GM12878 (cell line): ENCODE results near the gene CSNK1G1. TPM values are rescaled to one million over a fixed set of nuclear protein-coding genes. Genes with fewer than 3 reads are reported as not detected.
A peak's percentile ranks its signal among the peaks of the same experiment; 100 is the strongest.

Source experiments
- ATAC-seq: fragments of 200-7000 bp; cut with Tn5 transposase; 3 replicates; pipeline ENCODE4 v1.9.1; 2020; ENCODE audit warnings: mild to moderate bottlenecking, moderate library complexity
- BruUV-seq: library from RNA; stranded (reverse); fragments of 400-500 nt; replicated peaks from 2 replicates; lab custom pipeline; 2021; lab: Mats Ljungman, UMichigan
- CTCF ChIA-PET: fragments of 300-600 bp; sonication (Branson Sonifier 250); formaldehyde crosslinking; extraction: SDS; loops from one replicate; lab custom pipeline; 2021; ENCODE audit warnings: inconsistent platforms; lab: Yijun Ruan, JAX
- POLR2A ChIA-PET: fragments of 350-600 bp; formaldehyde crosslinking; extraction: SDS; loops from one replicate; lab custom pipeline; 2021; ENCODE audit warnings: inconsistent platforms; lab: Charles Lee
- RAD21 ChIA-PET: fragments of 300-600 bp; sonication (Branson Sonifier 250); formaldehyde crosslinking; loops from one replicate; lab custom pipeline; 2023; ENCODE audit warnings: antibody characterized with exemption; ENCODE audit not compliant: unreplicated experiment; lab: Charles Lee
- SMC1A ChIA-PET: fragments of 300-600 bp; sonication (Branson Sonifier 250); formaldehyde crosslinking; loops from one replicate; lab custom pipeline; 2023; ENCODE audit not compliant: unreplicated experiment, uncharacterized antibody; lab: Charles Lee
- DNase-seq: peaks from one replicate; pipeline ENCODE4 v3.0.0-alpha.2; 2011; ENCODE audit warnings: low read depth, low spot score
- FAIRE-seq: peaks from 3 replicates; lab custom pipeline; 2011; peaks lifted over from hg19 to GRCh38; lab: Jason Lieb, UNC
- H2AFZ ChIP-seq: 2 replicates; pipeline ENCODE4 v1.6.0; 2011; ENCODE audit warnings: low read depth, low read length, control low read depth; ENCODE audit not compliant: control insufficient read depth
- H3K27ac ChIP-seq: 2 replicates; pipeline ENCODE4 v1.5.1; 2011; ENCODE audit warnings: control low read depth; ENCODE audit not compliant: control insufficient read depth, insufficient read depth
- H3K27me3 ChIP-seq, 2 experiments: replicated peaks in 1 of 2; 2 replicates each; pipeline versions ENCODE4 v1.6.0 to v1.6.1; 2011; ENCODE audit warnings: low read length in 1 of 2; ENCODE audit not compliant: control insufficient read depth in 2 of 2, insufficient read depth in 2 of 2
- H3K36me3 ChIP-seq, 2 experiments: 2 replicates each; pipeline ENCODE4 v1.5.1; 2011; ENCODE audit warnings: low read length in 1 of 2; ENCODE audit not compliant: control insufficient read depth in 2 of 2, insufficient read depth in 2 of 2
- H3K4me1 ChIP-seq: 2 replicates; pipeline ENCODE4 v1.6.1; 2011; ENCODE audit warnings: mild to moderate bottlenecking, low read length, moderate library complexity, mixed read lengths; ENCODE audit not compliant: control insufficient read depth, insufficient read depth
- H3K4me2 ChIP-seq: 2 replicates; pipeline ENCODE4 v1.6.0; 2011; ENCODE audit warnings: control low read depth; ENCODE audit not compliant: control insufficient read depth, insufficient read depth
- H3K4me3 ChIP-seq: fragments of 200-600 bp; sonication (generic); 2 replicates; pipeline ENCODE4 v1.5.1; 2016
- H3K79me2 ChIP-seq: 2 replicates; pipeline ENCODE4 v1.6.0; 2011; ENCODE audit warnings: low read length; ENCODE audit not compliant: control insufficient read depth, insufficient read depth
- H3K9ac ChIP-seq: 2 replicates; pipeline ENCODE4 v1.8.0; 2011; ENCODE audit warnings: low read length, control low read depth, mixed read lengths; ENCODE audit not compliant: control insufficient read depth, insufficient read depth
- H3K9me3 ChIP-seq: replicated peaks from 3 replicates; pipeline ENCODE4 v1.5.1; 2011; ENCODE audit warnings: mild to moderate bottlenecking, low read length; ENCODE audit not compliant: control insufficient read depth, insufficient read depth
- H4K20me1 ChIP-seq: 2 replicates; pipeline ENCODE4 v1.6.0; 2011; ENCODE audit not compliant: control insufficient read depth, insufficient read depth
- JUNB ChIP-seq: IDR thresholded peaks from 2 replicates; pipeline ENCODE4 v1.6.1; 2016; ENCODE audit warnings: antibody characterized with exemption, mild to moderate bottlenecking
- PAX5 ChIP-seq: IDR thresholded peaks from 2 replicates; pipeline ENCODE4 v1.6.1; 2011; ENCODE audit warnings: low read depth, low read length, borderline replicate concordance
- SPI1 ChIP-seq: IDR thresholded peaks from 2 replicates; pipeline ENCODE4 v1.6.1; 2011; ENCODE audit warnings: low read depth, mild to moderate bottlenecking, low read length, moderate library complexity, borderline replicate concordance; ENCODE audit not compliant: insufficient read depth
- TCF7 ChIP-seq: IDR thresholded peaks from 2 replicates; pipeline ENCODE4 v1.6.1; 2014; ENCODE audit warnings: antibody characterized with exemption, borderline replicate concordance
- WGBS: methylation state at CpG from one replicate; pipeline ENCODE4 v1.1.6; 2016; ENCODE audit warnings: low lambda C conversion rate; ENCODE audit not compliant: insufficient replicate concordance, insufficient coverage; ENCODE audit errors: missing lambda C conversion rate; 5-methylcytosine and 5-hydroxymethylcytosine counted together
- in situ Hi-C: fragments of 300-500 bp; cut with MboI; formaldehyde crosslinking; loops from 9 replicates; pipeline ENCODE4 v1.14.3; 2018; ENCODE audit warnings: mixed read lengths
- intact Hi-C: fragments of 100-400 bp; cut with micrococcal nuclease; formaldehyde crosslinking; loops from one replicate; pipeline ENCODE4 v1.14.2; 2022; ENCODE audit not compliant: unreplicated experiment
- polyA plus RNA-seq, 11 experiments: library from polyadenylated mRNA; depleted of rRNA in 4 of 11; unstranded in 6 of 11; stranded (reverse) in 5 of 11; fragments of >200 nt; fragmentation: Nextera tagmentation in 4 of 11; fragmentation: Illumina TruSeq in 1 of 11; extraction: Ambion mirVana in 4 of 11; extraction: Trizol in 1 of 11; gene quantifications; 1 replicate in 1 of 11; 2 replicates in 10 of 11; pipeline versions ENCODE4 v1.2.1 to v1.2.3, GENCODE V29; 2011 to 2016; ENCODE audit warnings: inconsistent platforms in 2 of 11, missing spikeins in 2 of 11, low read depth in 1 of 11
- total RNA-seq, 4 experiments: library from RNA; depleted of rRNA in 3 of 4; stranded (reverse); fragments of >200 nt in 3 of 4; fragmentation: Illumina TruSeq in 1 of 4; extraction: Trizol in 1 of 4; gene quantifications; 2 replicates each; pipeline versions ENCODE4 v1.2.1 to v1.2.3, GENCODE V29; 2013 to 2021
- TF ChIP-seq, protein P1 (sequence below): fragments of 450-650 bp; IDR thresholded peaks from 2 replicates; pipeline ENCODE4 v1.6.1; 2018; ENCODE audit warnings: mild to moderate bottlenecking, low read depth, moderate library complexity; ENCODE audit not compliant: partially characterized antibody

CSNK1G1 gene
- total and polyA plus RNA-seq, 10 of the 15 experiments (the other 5 are each of a cell fraction or from before 2014, with no cell fraction given) = 6.1 to 23.4 (median 15.3) TPM

DNA sequence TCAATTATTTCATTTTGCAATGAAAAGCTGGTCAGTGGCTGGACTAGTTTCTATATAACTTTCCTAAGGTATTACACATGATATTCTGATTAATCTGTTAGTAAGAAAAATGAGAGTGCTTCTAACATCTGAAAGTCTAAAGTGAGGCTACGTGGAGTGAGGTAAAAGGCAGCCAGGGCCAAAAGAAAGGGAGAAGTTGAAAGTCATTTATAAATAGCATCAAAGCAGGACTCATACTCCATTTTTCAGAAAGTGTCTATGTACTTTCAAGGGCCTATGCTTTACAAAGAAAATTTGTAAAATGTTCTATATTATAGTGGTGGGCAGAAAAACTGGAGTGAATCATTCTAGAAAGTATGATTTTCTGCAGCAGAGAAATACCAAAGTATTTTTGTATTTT is 80.0 kb downstream of the CSNK1G1 start:
- no peaks in the 10 kb centered on the region for H3K4me1 ChIP-seq
- FAIRE-seq (no peak), DNase-seq (no peak), ATAC-seq (peak; percentile 19; the same call in 2 of the 3 replicates)
- POLR2A ChIA-PET = no interaction called here
- H4K20me1 ChIP-seq = no peaks in the 10 kb centered on the region
- no peak overlapping the region for H3K4me3 ChIP-seq
- BruUV-seq = no TSS peak
- H3K36me3 ChIP-seq = peaks cover 0 to 4% of the 10 kb centered on the region in 2 experiments; a peak in 1 of 4 replicates
- SMC1A ChIA-PET = no interaction called here
- in situ Hi-C loops = no loop called here
- no peak overlapping the region for H3K9ac ChIP-seq
- WGBS = 0% methylated on average over 1 of the region's 1 CpG
- H3K9me3 ChIP-seq = no peaks in the 10 kb centered on the region
- RAD21 ChIA-PET = no interaction called here
- no peak overlapping the region for H2AFZ ChIP-seq
- TF ChIP-seq JUNB (no peak), TCF7 (0 out of 2 replicates have a peak, but pooled peaks have one; percentile 33)
- H3K79me2 ChIP-seq = no peaks in the 10 kb centered on the region; the same call in 1 of the 2 replicates
- no peaks in the 10 kb centered on the region for H3K27me3 ChIP-seq
- H3K27ac ChIP-seq = no peak overlapping the region
- intact Hi-C loops = no loop called here
- no peak overlapping the region for H3K4me2 ChIP-seq
- CTCF ChIA-PET = no interaction called here

DNA sequence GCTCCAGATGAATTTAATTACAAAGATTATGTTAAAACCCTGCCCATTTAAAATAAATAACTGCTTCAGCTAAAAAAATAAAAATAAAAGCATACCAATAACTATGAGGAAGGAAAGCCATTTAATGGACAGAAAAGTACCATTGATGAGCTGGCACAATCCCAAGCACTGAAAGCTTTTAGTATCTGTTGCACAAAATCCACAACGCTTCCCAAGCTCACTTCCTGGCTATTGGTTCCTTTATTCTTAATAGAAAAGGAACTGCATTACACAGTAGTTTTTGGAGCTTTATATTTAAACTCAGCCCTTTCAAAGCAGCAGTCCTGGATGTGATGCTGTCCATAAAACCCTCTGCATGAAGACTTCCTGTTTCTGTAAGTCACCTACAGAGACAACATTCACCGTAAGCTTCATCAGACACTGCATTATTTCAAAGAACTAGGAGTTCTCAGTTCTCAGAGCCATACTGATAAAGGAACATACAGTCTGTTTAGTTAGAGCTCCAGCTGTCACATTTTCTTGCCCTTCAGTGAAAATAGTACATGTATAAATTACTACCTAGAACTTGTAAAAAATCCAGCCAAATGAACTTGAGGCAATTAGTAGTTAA is 81.5 kb downstream of the CSNK1G1 start:
- in situ Hi-C loops = no loop called here
- H3K4me2 ChIP-seq = no peak overlapping the region

More for the DNA sequence above, 81.5 kb downstream of the CSNK1G1 start:
- Histone ChIP-seq H3K36me3 (peaks cover 0 to 4% of the 10 kb centered on the region in 2 experiments; a peak in 1 of 4 replicates), H3K79me2 (no peaks in the 10 kb centered on the region; the same call in 1 of the 2 replicates), H3K27me3 (no peaks in the 10 kb centered on the region), H2AFZ (no peak overlapping the region), H3K4me1 (no peaks in the 10 kb centered on the region), H4K20me1 (no peaks in the 10 kb centered on the region), H3K9ac (no peak overlapping the region), H3K4me3 (no peak overlapping the region), H3K27ac (no peak overlapping the region), H3K9me3 (no peaks in the 10 kb centered on the region)
- peak; percentile 54 for ATAC-seq
- ChIA-PET SMC1A (interaction anchor here (0.7 to 2.4 kb wide), 8 partner anchors 9 to 1459 kb away, joined by 3 to 11 read pairs (median 4); no protein-coding TSS in a partner anchor), POLR2A (interaction anchor here (0.6 kb wide), 1 partner anchor 239 kb away, joined by 4 read pairs; no protein-coding TSS in a partner anchor), RAD21 (interaction anchor here (0.6 to 1.4 kb wide), 7 partner anchors 12 to 46 kb away, joined by 3 to 4 read pairs (median 4); no protein-coding TSS in a partner anchor), CTCF (interaction anchor here (1.2 to 2.1 kb wide), 5 partner anchors 10 to 64 kb away, joined by 3 to 4 read pairs (median 4); no protein-coding TSS in a partner anchor)
- DNase-seq = no peak
- 98% methylated on average over 2 of the region's 2 CpGs for WGBS
- intact Hi-C loops = no loop called here
- TF ChIP-seq SPI1 (peak; percentile 64), PAX5 (no peak)
- TF ChIP-seq, protein P1, sequence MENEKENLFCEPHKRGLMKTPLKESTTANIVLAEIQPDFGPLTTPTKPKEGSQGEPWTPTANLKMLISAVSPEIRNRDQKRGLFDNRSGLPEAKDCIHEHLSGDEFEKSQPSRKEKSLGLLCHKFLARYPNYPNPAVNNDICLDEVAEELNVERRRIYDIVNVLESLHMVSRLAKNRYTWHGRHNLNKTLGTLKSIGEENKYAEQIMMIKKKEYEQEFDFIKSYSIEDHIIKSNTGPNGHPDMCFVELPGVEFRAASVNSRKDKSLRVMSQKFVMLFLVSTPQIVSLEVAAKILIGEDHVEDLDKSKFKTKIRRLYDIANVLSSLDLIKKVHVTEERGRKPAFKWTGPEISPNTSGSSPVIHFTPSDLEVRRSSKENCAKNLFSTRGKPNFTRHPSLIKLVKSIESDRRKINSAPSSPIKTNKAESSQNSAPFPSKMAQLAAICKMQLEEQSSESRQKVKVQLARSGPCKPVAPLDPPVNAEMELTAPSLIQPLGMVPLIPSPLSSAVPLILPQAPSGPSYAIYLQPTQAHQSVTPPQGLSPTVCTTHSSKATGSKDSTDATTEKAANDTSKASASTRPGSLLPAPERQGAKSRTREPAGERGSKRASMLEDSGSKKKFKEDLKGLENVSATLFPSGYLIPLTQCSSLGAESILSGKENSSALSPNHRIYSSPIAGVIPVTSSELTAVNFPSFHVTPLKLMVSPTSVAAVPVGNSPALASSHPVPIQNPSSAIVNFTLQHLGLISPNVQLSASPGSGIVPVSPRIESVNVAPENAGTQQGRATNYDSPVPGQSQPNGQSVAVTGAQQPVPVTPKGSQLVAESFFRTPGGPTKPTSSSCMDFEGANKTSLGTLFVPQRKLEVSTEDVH = no peak
- FAIRE-seq = no peak
- no TSS peak for BruUV-seq
